MM.1S (cell line): Measurements from ENCODE around the gene NDUFS8.

ENCODE experiments used
- EZH2 ChIP-seq: fragments of 300-600 bp; sonication (generic); optimal IDR thresholded peaks from 2 replicates; pipeline ENCODE3; 2017; ENCODE audit warnings: low read depth, mild to moderate bottlenecking, antibody characterized with exemption, low read length, mixed read lengths
- EZH2phosphoT487 ChIP-seq: fragments of 300-600 bp; sonication (generic); IDR thresholded peaks from 2 replicates; pipeline ENCODE4 v1.6.1; 2018; ENCODE audit warnings: antibody characterized with exemption, low read length
- TF ChIP-seq, protein P1 (sequence below): fragments of 300-600 bp; sonication (generic); IDR thresholded peaks from 2 replicates; pipeline ENCODE4 v1.5.1; 2016; ENCODE audit warnings: antibody characterized with exemption, low read length, mixed read lengths

DNA sequence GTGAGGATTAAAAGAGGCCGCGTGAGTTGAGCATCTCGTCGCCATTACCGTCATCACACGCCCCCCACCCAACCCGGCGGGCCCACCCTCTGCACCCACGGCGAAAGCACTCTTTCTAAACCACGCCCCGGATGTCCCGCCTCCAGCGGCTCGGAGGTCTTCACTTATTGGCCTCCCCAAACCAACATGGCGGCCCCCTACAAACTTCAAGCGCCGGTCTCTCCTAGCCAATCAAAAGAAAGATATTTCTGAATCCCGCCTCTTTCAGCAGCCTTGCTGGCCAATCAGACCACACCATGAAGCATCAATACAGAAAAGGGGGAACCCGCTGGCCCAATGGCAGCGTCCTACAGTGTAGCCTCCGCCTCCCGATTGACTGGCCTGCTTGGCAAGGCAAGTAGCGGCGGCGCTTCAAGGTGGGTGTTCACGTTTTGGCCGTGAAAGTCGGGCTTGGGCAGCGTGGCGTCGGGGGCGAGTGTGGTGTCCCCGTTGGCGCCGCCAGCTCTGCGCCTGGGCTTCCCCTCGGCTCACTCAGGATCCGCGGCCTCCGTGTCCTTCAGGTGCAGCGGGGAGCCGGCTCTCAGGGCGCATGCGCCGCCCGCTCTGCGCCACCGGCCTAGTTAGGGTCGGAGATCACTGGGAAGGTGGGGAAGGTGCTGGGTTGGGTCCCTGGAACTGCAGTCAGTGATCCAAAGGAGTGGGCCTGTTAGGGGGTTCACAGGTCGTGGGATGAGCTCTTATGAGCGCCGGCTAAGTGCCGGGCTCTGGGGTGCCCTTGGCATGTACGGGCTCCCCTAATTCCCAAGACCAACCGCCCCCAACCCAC, at the start of gene NDUFS8:
- TF ChIP-seq, protein P1, sequence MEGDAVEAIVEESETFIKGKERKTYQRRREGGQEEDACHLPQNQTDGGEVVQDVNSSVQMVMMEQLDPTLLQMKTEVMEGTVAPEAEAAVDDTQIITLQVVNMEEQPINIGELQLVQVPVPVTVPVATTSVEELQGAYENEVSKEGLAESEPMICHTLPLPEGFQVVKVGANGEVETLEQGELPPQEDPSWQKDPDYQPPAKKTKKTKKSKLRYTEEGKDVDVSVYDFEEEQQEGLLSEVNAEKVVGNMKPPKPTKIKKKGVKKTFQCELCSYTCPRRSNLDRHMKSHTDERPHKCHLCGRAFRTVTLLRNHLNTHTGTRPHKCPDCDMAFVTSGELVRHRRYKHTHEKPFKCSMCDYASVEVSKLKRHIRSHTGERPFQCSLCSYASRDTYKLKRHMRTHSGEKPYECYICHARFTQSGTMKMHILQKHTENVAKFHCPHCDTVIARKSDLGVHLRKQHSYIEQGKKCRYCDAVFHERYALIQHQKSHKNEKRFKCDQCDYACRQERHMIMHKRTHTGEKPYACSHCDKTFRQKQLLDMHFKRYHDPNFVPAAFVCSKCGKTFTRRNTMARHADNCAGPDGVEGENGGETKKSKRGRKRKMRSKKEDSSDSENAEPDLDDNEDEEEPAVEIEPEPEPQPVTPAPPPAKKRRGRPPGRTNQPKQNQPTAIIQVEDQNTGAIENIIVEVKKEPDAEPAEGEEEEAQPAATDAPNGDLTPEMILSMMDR: no peak
- TF ChIP-seq EZH2: no peak
- TF ChIP-seq EZH2phosphoT487: no peak
